Kidney tubule cell (primary cell): ENCODE measurements around the gene TBC1D5.
"Not testable (repeated sequence)": the region's sequence is repeated elsewhere in the genome, so short reads cannot be mapped to it uniquely, and the experiment has no call there.

Experiments
- DNase-seq: peaks from one replicate; pipeline ENCODE4 v3.0.0-alpha.2; 2018; ENCODE audit warnings: low spot score

Gene TBC1D5

GRCh38 chr3:17749705-17750293 is 7.4 kb upstream of the TBC1D5 start:
- DNase-seq = no peak

GRCh38 chr3:17749281-17749680 is 6.8 kb upstream of the TBC1D5 start:
- DNase-seq = peak; percentile 13

- no peak for DNase-seq
Measured at GRCh38 chr3:17747890-17748247, 5.4 kb upstream of the TBC1D5 start.

GRCh38 chr3:17747174-17747889 is 4.9 kb upstream of the TBC1D5 start:
- DNase-seq = no peak

- no peak for DNase-seq
Measured at GRCh38 chr3:17745894-17746293, 3.5 kb upstream of the TBC1D5 start.

GRCh38 chr3:17745301-17745700 is 2.9 kb upstream of the TBC1D5 start:
- DNase-seq = no peak

- no peak for DNase-seq
Measured at GRCh38 chr3:17744693-17745092, 2.3 kb upstream of the TBC1D5 start.

- no peak for DNase-seq
Measured at GRCh38 chr3:17743658-17743995, 1.2 kb upstream of the TBC1D5 start.

- DNase-seq = peak; percentile 4
Measured at GRCh38 chr3:17742880-17743657, 638 bp upstream of the TBC1D5 start.

GRCh38 chr3:17741621-17742101 is 770 bp downstream of the TBC1D5 start:
- DNase-seq = no peak

- peak; percentile 73 for DNase-seq
Measured at GRCh38 chr3:17740721-17741141, 1.7 kb downstream of the TBC1D5 start.

GRCh38 chr3:17738921-17739320 is 3.5 kb downstream of the TBC1D5 start:
- no peak for DNase-seq

GRCh38 chr3:17738219-17738618 is 4.2 kb downstream of the TBC1D5 start:
- DNase-seq = no peak

GRCh38 chr3:17737591-17737990 is 4.8 kb downstream of the TBC1D5 start:
- DNase-seq = no peak

GRCh38 chr3:17735362-17735761 is 7.1 kb downstream of the TBC1D5 start:
- not testable (repeated sequence) for DNase-seq

GRCh38 chr3:17733768-17734167 is 8.7 kb downstream of the TBC1D5 start:
- no peak for DNase-seq

GRCh38 chr3:17733215-17733614 is 9.2 kb downstream of the TBC1D5 start:
- no peak for DNase-seq

GRCh38 chr3:17730318-17730967 is 12.0 kb downstream of the TBC1D5 start:
- peak; percentile 44 for DNase-seq

- no peak for DNase-seq
Measured at GRCh38 chr3:17726313-17726712, 16.1 kb downstream of the TBC1D5 start.

- not testable (repeated sequence) for DNase-seq
Measured at GRCh38 chr3:17725844-17726243, 16.6 kb downstream of the TBC1D5 start.

GRCh38 chr3:17724948-17725347 is 17.5 kb downstream of the TBC1D5 start:
- no peak for DNase-seq

- no peak for DNase-seq
Measured at GRCh38 chr3:17724122-17724521, 18.3 kb downstream of the TBC1D5 start.

- DNase-seq = no peak
Measured at GRCh38 chr3:17717411-17717810, 25.0 kb downstream of the TBC1D5 start.
